ENCODE data around the gene VSIG1. TPM values are rescaled to one million over a fixed set of nuclear protein-coding genes. Genes with fewer than 3 reads are reported as not detected.

The VSIG1 gene
- not detected in 2 replicates for total RNA-seq (2014; rRNA removed; shearing (Covaris generic))

- DNase-seq (ENCODE audit: low read depth) = no peak
Observed at GRCh38 chrX:108044554-108045256, at the start of gene VSIG1. VSIG1 (plus strand) TSS chrX:108045065; CDS start chrX:108045131, 66 bp downstream.

DNA sequence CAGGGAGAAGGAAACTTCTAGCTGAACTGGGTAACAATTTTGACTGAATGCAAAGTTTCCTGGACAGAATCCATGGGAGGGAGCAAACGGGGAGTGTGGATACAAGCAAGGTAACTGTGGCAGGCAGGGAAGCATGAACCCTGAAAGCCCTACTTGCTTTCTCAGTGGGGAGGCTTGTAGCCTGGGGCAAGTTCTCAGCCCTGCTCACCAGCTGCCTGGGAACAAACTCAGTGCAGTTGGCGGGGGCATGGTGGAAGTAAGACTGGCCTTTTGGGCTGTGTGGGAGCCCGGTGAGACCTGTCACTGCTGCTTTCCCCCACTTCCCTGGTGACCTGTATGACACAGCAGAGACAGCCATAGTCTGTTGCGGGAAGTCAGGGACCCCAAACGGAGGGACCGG lies 48.7 kb upstream of the VSIG1 start:
- no peak for DNase-seq (ENCODE audit: low read depth)

DNA sequence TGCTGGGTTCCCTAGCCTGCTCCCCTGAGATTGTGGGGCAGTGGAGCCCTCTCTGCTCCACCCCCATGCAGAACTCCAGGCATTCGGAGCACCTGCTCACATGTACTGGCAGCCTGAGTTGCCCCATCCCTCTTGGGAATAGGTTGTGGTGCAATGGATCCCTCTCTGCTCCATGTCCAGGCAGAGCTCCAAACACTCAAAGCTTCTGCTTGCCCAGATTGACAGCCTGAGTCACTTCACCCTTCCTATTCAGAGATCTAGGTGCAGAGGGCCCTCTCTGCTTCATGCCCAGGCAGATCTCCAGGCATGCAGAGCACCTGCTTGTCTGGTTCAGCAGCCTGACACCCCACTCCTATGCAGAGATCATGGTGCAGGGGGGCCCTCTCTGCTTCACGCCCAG lies 44.1 kb upstream of the VSIG1 start:
- DNase-seq (ENCODE audit: low read depth) = no peak

- peak; percentile 35 for DNase-seq (ENCODE audit: low read depth)
Observed at GRCh38 chrX:108001218-108001814, 43.5 kb upstream of the VSIG1 start.

GRCh38 chrX:108018656-108019381 lies 26.0 kb upstream of the VSIG1 start:
- DNase-seq (ENCODE audit: low read depth) = no peak

GRCh38 chrX:108019382-108019875 lies 25.4 kb upstream of the VSIG1 start:
- no peak for DNase-seq (ENCODE audit: low read depth)

GRCh38 chrX:108020631-108021030 lies 24.2 kb upstream of the VSIG1 start:
- no peak for DNase-seq (ENCODE audit: low read depth)

DNA sequence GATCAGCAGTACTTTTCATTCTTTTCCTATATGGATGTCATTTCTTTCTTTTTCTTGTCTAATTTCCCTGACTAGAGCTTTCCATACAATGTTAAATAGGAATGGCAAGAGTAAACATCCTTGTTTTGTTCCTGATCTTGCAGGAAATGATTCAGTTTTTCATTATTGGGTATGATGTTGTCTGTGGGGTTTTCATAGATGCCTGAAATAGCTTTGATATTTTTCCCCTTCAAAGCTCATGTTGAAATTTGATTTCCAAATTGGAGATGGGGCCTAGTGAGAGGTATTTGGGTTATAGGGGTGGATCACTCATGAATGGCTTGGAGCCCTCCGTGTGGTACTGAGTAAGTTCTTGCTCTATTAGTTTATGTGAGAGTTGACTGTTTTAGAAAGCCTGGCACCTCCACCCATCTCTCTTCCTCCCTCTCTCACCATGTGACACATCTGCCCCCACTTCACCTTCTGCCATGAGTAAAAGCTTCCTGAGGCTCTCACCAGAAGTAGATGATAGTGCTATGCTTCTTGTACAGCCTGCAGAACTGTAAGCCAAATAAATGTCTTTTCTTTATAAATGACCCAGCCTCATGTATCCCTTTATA lies 22.3 kb upstream of the VSIG1 start:
- DNase-seq (ENCODE audit: low read depth) = no peak

DNA sequence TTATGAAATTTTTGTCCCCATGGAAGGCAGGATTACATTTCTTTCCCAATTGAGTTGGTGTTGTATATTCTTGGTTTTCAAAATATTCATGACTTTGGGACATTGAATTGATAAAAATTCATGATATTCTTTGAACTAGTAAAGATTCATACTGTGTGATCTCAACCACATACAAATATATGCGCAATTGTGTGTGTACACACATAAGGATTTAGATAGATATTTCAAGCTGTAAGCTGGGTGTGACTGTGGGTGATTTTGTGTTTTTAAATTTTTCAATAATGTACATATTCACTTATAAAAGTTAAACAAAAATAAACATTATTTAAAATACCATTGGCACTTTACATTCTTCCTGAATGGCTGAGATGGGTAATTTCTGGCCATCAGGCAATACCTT lies 19.5 kb upstream of the VSIG1 start:
- no peak for DNase-seq (ENCODE audit: low read depth)

DNA sequence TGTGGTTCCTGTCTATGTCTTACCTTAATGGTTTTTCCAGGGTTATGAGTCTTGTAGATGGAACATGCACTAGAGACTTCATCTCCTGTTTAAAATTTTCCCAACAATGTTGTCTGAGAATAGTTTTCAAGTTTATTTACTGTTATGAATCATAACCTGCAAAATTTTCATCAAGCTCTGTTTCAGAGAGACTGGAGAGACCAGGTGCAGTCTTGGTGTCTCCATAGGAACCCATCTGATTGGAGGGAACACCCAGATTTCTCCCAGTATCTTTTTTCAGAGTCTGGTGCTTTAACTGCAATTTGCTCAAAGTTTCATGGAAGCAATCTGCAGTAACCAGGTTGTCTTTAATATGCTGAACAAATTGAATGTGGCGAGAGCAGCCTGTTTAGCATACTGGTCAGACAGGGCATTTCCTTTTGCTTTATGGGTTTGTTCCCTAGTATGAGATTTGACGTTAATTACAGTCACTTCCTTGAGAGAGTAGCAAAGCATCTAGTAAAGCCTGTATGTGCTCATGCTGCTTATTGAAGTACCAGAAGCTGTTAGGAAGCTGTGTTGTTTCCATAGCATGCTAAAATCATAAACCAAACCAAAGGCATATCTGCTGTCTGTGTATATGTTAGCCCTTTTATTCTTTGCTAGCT lies 18.8 kb upstream of the VSIG1 start:
- DNase-seq (ENCODE audit: low read depth) = no peak

GRCh38 chrX:108028854-108029253 lies 16.0 kb upstream of the VSIG1 start:
- no peak for DNase-seq (ENCODE audit: low read depth)

- DNase-seq (ENCODE audit: low read depth) = no peak
Observed at GRCh38 chrX:108029928-108030711, 14.7 kb upstream of the VSIG1 start.

GRCh38 chrX:108032944-108033343 lies 11.9 kb upstream of the VSIG1 start:
- no peak for DNase-seq (ENCODE audit: low read depth)

DNA sequence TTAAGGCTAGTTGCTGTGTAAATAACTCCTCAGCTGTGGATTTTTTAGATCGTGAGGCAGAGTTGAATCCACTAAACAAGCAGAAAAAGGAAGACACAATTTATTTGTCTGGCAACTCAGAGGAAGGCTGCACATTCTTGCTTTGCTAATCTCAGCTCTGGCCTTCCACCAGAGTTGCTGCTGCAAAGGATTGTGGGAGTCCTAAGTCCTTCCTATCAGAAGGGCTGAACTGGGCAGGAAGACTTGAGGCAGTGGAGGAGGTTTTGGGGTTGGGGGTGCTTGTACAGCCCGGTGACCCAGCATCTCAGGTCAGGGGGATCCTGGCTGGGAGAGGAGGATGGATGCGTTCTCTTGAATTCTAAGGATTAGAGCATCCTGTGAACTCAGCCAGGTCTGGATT lies 11.0 kb upstream of the VSIG1 start:
- no peak for DNase-seq (ENCODE audit: low read depth)

- DNase-seq (ENCODE audit: low read depth) = no peak
Observed at GRCh38 chrX:108034725-108035124, 10.1 kb upstream of the VSIG1 start.

DNA sequence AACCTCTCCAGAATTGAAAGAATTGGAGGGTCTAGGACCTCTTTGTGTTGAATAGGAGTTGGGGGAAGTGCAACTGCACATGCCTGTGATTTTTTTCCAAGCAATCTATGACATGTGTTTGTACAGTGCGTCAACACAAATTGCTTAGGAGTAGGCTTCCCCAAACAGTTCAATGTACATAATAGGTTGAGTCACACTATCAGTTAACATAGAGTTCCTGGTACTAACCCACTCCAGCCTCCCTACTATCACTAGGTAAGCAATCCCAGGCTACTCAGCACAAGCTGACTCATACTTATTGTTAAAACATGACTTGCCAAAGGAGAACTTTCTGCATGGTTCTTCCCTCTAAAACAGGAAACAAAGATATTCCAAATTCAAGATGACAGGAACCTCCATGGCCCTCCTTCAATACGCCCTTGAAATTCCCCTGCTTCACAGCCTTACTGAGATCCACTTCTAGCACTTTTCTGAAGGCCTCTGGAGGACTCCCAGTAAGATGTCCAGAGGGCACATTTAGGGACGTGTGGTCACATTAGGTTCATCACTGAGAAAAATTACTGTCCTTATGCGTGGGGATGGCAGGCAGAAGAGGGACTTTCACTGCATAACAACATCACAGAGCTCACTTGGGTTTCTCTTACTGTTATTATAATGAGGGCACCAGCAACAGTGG lies 8.4 kb upstream of the VSIG1 start:
- DNase-seq (ENCODE audit: low read depth) = peak; percentile 3

- no peak for DNase-seq (ENCODE audit: low read depth)
Observed at GRCh38 chrX:108049649-108050048, 4.8 kb downstream of the VSIG1 start.

GRCh38 chrX:108053218-108053617 lies 8.4 kb downstream of the VSIG1 start:
- DNase-seq (ENCODE audit: low read depth) = no peak

GRCh38 chrX:108055546-108055945 lies 10.7 kb downstream of the VSIG1 start:
- no peak for DNase-seq (ENCODE audit: low read depth)

- DNase-seq (ENCODE audit: low read depth) = no peak
Observed at GRCh38 chrX:108059801-108060200, 14.9 kb downstream of the VSIG1 start.
